GM12878 (cell line): ENCODE results near the gene PHACTR1. TPM values are rescaled to one million over a fixed set of nuclear protein-coding genes. Genes with fewer than 3 reads are reported as not detected.
A peak's percentile ranks its signal among the peaks of the same experiment; 100 is the strongest.

ENCODE experiments used
- BCL3 ChIP-seq: IDR thresholded peaks from 2 replicates; pipeline ENCODE4 v1.6.1; 2011; ENCODE audit warnings: borderline replicate concordance, low read depth, mild to moderate bottlenecking, moderate library complexity, low read length; ENCODE audit not compliant: insufficient read depth, poor library complexity, severe bottlenecking
- CEBPB ChIP-seq, 2 experiments: fragments of 150-350 bp in 1 of 2; IDR thresholded peaks; 2 replicates each; pipeline ENCODE4 v1.6.1; 2012 to 2014; ENCODE audit warnings: low read depth in 2 of 2, low read length in 2 of 2, borderline replicate concordance in 1 of 2, inconsistent platforms in 1 of 2
- CHD1 ChIP-seq: IDR thresholded peaks from 2 replicates; pipeline ENCODE4 v1.6.1; 2012; ENCODE audit warnings: low read depth, low read length, improper control_type of control experiment
- CREM ChIP-seq: IDR thresholded peaks from 2 replicates; pipeline ENCODE4 v1.6.1; 2014; ENCODE audit warnings: antibody characterized with exemption, low read depth
- EGR1 ChIP-seq, 2 experiments: IDR thresholded peaks; 1 replicate in 1 of 2; 2 replicates in 1 of 2; pipeline ENCODE4 v1.6.1; 2011 to 2012; ENCODE audit warnings: low read depth in 2 of 2, low read length in 2 of 2, borderline replicate concordance in 1 of 2, mild to moderate bottlenecking in 1 of 2, moderate library complexity in 1 of 2
- GABPA ChIP-seq: IDR thresholded peaks from 2 replicates; pipeline ENCODE4 v1.6.1; 2014; ENCODE audit warnings: antibody characterized with exemption, low read depth, mild to moderate bottlenecking, inconsistent platforms
- HDAC2 ChIP-seq: fragments of 200-600 bp; sonication (generic); IDR thresholded peaks from 2 replicates; pipeline ENCODE4 v1.6.1; 2017
- KDM1A ChIP-seq: fragments of 200-600 bp; sonication (generic); IDR thresholded peaks from 2 replicates; pipeline ENCODE4 v1.6.1; 2016; ENCODE audit warnings: borderline replicate concordance
- PRDM15 ChIP-seq: fragments of 450-650 bp; formaldehyde crosslinking; IDR thresholded peaks from 2 replicates; pipeline ENCODE4 v1.4.0; 2020; ENCODE audit warnings: mild to moderate bottlenecking, moderate library complexity
- RBBP5 ChIP-seq: fragments of 200-600 bp; sonication (generic); conservative IDR thresholded peaks from 2 replicates; pipeline ENCODE4 v1.6.1; 2016
- REST ChIP-seq: IDR thresholded peaks from 2 replicates; pipeline ENCODE4 v1.6.1; 2012; ENCODE audit warnings: mild to moderate bottlenecking, low read depth, low read length
- SIN3A ChIP-seq: IDR thresholded peaks from 2 replicates; pipeline ENCODE4 v1.6.1; 2012; ENCODE audit warnings: low read depth, low read length, improper control_type of control experiment
- SPI1 ChIP-seq: IDR thresholded peaks from 2 replicates; pipeline ENCODE4 v1.6.1; 2011; ENCODE audit warnings: low read depth, mild to moderate bottlenecking, low read length, moderate library complexity, borderline replicate concordance; ENCODE audit not compliant: insufficient read depth
- SREBF1 ChIP-seq: IDR thresholded peaks from 2 replicates; pipeline ENCODE4 v1.6.1; 2012; ENCODE audit warnings: mild to moderate bottlenecking, low read length
- SRF ChIP-seq, 2 experiments: IDR thresholded peaks; 2 replicates each; pipeline ENCODE4 v1.6.1; 2011; ENCODE audit warnings: low read depth in 2 of 2, low read length in 2 of 2, mild to moderate bottlenecking in 1 of 2, moderate library complexity in 1 of 2
- STAT1 ChIP-seq: fragments of 450-650 bp; conservative IDR thresholded peaks from 2 replicates; pipeline ENCODE4 v1.6.1; 2014; ENCODE audit warnings: antibody characterized with exemption, mild to moderate bottlenecking
- ZBTB40 ChIP-seq: fragments of 450-650 bp; IDR thresholded peaks from 2 replicates; pipeline ENCODE4 v1.6.1; 2016; ENCODE audit warnings: mild to moderate bottlenecking, moderate library complexity, borderline replicate concordance
- polyA plus RNA-seq, 11 experiments: library from polyadenylated mRNA; depleted of rRNA in 4 of 11; unstranded in 6 of 11; stranded (reverse) in 5 of 11; fragments of >200 nt; fragmentation: Nextera tagmentation in 4 of 11; fragmentation: Illumina TruSeq in 1 of 11; extraction: Ambion mirVana in 4 of 11; extraction: Trizol in 1 of 11; gene quantifications; 1 replicate in 1 of 11; 2 replicates in 10 of 11; pipeline versions ENCODE4 v1.2.1 to v1.2.3, GENCODE V29; 2011 to 2016; ENCODE audit warnings: inconsistent platforms in 2 of 11, missing spikeins in 2 of 11, low read depth in 1 of 11
- total RNA-seq, 4 experiments: library from RNA; depleted of rRNA in 3 of 4; stranded (reverse); fragments of >200 nt in 3 of 4; fragmentation: Illumina TruSeq in 1 of 4; extraction: Trizol in 1 of 4; gene quantifications; 2 replicates each; pipeline versions ENCODE4 v1.2.1 to v1.2.3, GENCODE V29; 2013 to 2021

PHACTR1 gene
- total and polyA plus RNA-seq, 10 of the 15 experiments (the other 5 are each of a cell fraction or from before 2014, with no cell fraction given) = 34.2 to 94.6 (median 62.3) TPM

- TF ChIP-seq REST = no peak
- TF ChIP-seq SPI1 = peak; percentile 37; the same call in 1 of the 2 replicates
- no peak for TF ChIP-seq STAT1
- TF ChIP-seq EGR1 (IDR thresholded peaks at IDR 0.05; ENCODE audit: borderline replicate concordance in 1 of 2, low read depth in 2 of 2, low read length in 2 of 2) = peak in 1 of 2 experiments; percentile 75; a peak in 1 of 3 replicates
- TF ChIP-seq BCL3 = peak; percentile 26
- TF ChIP-seq KDM1A = no peak
- no peak for TF ChIP-seq PRDM15 (CRISPR knock-in tag)
- no peak for TF ChIP-seq SREBF1
- TF ChIP-seq CREM = no peak; the same call in 1 of the 2 replicates
- TF ChIP-seq SRF (IDR thresholded peaks at IDR 0.05; ENCODE audit: low read depth in 2 of 2, low read length in 2 of 2) = no peak
- TF ChIP-seq CHD1 = no peak
- TF ChIP-seq ZBTB40 = no peak
- TF ChIP-seq CEBPB (IDR thresholded peaks at IDR 0.05; ENCODE audit: borderline replicate concordance in 1 of 2, low read depth in 2 of 2, low read length in 2 of 2) = peak in 1 of 2 experiments; percentile 54; a peak in 1 of 4 replicates
- no peak for TF ChIP-seq SIN3A
- no peak for TF ChIP-seq HDAC2
- no peak for TF ChIP-seq GABPA
- TF ChIP-seq RBBP5 = no peak
Observed at GRCh38 chr6:13304580-13305260, 588.2 kb downstream of the PHACTR1 start (continued).
